NCI-H2196 (cell line): ENCODE data around the gene CFAP77.
A peak's percentile ranks its signal among the peaks of the same experiment; 100 is the strongest.

Source experiments
- DNase-seq: peaks from one replicate; lab custom pipeline; 2025; ENCODE audit not compliant: unreplicated experiment; lab: John Stamatoyannopoulos, UW

Gene CFAP77

GRCh38 chr9:132407196-132407595, 2.8 kb upstream of the CFAP77 start:
- no peak for DNase-seq

- no peak for DNase-seq
Measured at GRCh38 chr9:132408521-132408920, 1.5 kb upstream of the CFAP77 start.

- no peak for DNase-seq
Measured at GRCh38 chr9:132410642-132411041, 631 bp downstream of the CFAP77 start.

- peak; percentile 86 for DNase-seq
Measured at GRCh38 chr9:132411091-132411508, 1.1 kb downstream of the CFAP77 start.

- peak; percentile 30 for DNase-seq
Measured at GRCh38 chr9:132412089-132412488, 2.1 kb downstream of the CFAP77 start.

- no peak for DNase-seq
Measured at GRCh38 chr9:132413926-132414325, 3.9 kb downstream of the CFAP77 start.

GRCh38 chr9:132414731-132415130, 4.7 kb downstream of the CFAP77 start:
- DNase-seq = no peak

- no peak for DNase-seq
Measured at GRCh38 chr9:132415181-132415580, 5.2 kb downstream of the CFAP77 start.

GRCh38 chr9:132418726-132419363, 8.8 kb downstream of the CFAP77 start:
- DNase-seq = no peak

- DNase-seq = no peak
Measured at GRCh38 chr9:132422574-132422973, 12.6 kb downstream of the CFAP77 start.

GRCh38 chr9:132423503-132423902, 13.5 kb downstream of the CFAP77 start:
- DNase-seq = no peak

- no peak for DNase-seq
Measured at GRCh38 chr9:132424857-132425674, 15.1 kb downstream of the CFAP77 start.

- DNase-seq = no peak
Measured at GRCh38 chr9:132425675-132426062, 15.7 kb downstream of the CFAP77 start.

GRCh38 chr9:132426639-132427414, 16.8 kb downstream of the CFAP77 start:
- no peak for DNase-seq

- no peak for DNase-seq
Measured at GRCh38 chr9:132430998-132431397, 21.0 kb downstream of the CFAP77 start.

- no peak for DNase-seq
Measured at GRCh38 chr9:132434881-132435280, 24.9 kb downstream of the CFAP77 start.

- DNase-seq = no peak
Measured at GRCh38 chr9:132439153-132439552, 29.1 kb downstream of the CFAP77 start.

- DNase-seq = no peak
Measured at GRCh38 chr9:132440735-132441134, 30.7 kb downstream of the CFAP77 start.

GRCh38 chr9:132441404-132441803, 31.4 kb downstream of the CFAP77 start:
- no peak for DNase-seq

GRCh38 chr9:132443951-132444607, 34.1 kb downstream of the CFAP77 start:
- DNase-seq = peak; percentile 38

- no peak for DNase-seq
Measured at GRCh38 chr9:132446887-132447286, 36.9 kb downstream of the CFAP77 start.
